Measurements from ENCODE around the gene QRSL1.

DNA sequence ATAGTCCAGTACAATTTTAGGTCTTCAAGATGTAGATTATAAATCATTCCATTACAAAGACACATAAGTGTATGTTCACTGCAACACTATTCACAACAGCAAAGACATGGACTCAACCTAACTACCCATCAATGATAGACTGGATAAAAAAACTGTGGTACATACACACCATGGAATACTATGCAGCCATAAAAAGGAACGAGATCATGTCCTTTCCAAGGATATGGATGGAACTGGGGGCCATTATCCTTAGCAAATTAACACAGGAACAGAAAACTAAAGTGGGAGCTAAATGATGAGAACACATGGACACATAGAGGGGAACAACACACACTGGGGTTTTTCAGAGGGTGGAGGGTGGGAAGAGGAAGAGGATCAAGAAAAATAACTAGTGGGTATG lies 6.3 kb upstream of the QRSL1 start:
- TF ChIP-seq, protein P1, sequence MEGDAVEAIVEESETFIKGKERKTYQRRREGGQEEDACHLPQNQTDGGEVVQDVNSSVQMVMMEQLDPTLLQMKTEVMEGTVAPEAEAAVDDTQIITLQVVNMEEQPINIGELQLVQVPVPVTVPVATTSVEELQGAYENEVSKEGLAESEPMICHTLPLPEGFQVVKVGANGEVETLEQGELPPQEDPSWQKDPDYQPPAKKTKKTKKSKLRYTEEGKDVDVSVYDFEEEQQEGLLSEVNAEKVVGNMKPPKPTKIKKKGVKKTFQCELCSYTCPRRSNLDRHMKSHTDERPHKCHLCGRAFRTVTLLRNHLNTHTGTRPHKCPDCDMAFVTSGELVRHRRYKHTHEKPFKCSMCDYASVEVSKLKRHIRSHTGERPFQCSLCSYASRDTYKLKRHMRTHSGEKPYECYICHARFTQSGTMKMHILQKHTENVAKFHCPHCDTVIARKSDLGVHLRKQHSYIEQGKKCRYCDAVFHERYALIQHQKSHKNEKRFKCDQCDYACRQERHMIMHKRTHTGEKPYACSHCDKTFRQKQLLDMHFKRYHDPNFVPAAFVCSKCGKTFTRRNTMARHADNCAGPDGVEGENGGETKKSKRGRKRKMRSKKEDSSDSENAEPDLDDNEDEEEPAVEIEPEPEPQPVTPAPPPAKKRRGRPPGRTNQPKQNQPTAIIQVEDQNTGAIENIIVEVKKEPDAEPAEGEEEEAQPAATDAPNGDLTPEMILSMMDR (IDR thresholded peaks at IDR 0.05): no peak
- TF ChIP-seq POLR2A (IDR thresholded peaks at IDR 0.05) (no peak), EP300 (IDR thresholded peaks at IDR 0.05) (no peak)

Data from upper lobe of left lung (tissue), 4 donors.